Neural crest cell (in vitro differentiated cells): ENCODE results near the gene LSAMP. TPM values are rescaled to one million over a fixed set of nuclear protein-coding genes. Genes with fewer than 3 reads are reported as not detected.

Source experiments
- DNase-seq: peaks from one replicate; pipeline ENCODE4 v3.0.0; 2021; ENCODE audit warnings: low read depth, mixed read lengths, low spot score
- H3K27ac Mint-ChIP-seq: one replicate; pipeline ENCODE4 v1.8.0; 2021; ENCODE audit warnings: mild to moderate bottlenecking, mixed read lengths; ENCODE audit not compliant: unreplicated experiment
- H3K27me3 Mint-ChIP-seq: 2 replicates; pipeline ENCODE4 v1.8.0; 2021; ENCODE audit warnings: low read depth, mild to moderate bottlenecking, mixed read lengths
- H3K36me3 Mint-ChIP-seq: 2 replicates; pipeline ENCODE4 v1.8.0; 2021; ENCODE audit warnings: low read depth, mild to moderate bottlenecking, mixed read lengths
- H3K4me1 Mint-ChIP-seq: 2 replicates; pipeline ENCODE4 v1.8.0; 2021; ENCODE audit warnings: mixed read lengths
- H3K4me3 Mint-ChIP-seq: one replicate; pipeline ENCODE4 v1.8.0; 2021; ENCODE audit warnings: mild to moderate bottlenecking, mixed read lengths
- H3K9me3 Mint-ChIP-seq: 2 replicates; pipeline ENCODE4 v1.8.0; 2021; ENCODE audit warnings: mixed read lengths
- total RNA-seq: library from RNA; stranded (reverse); gene quantifications from 2 replicates; pipeline ENCODE4 v1.2.1, GENCODE V29; 2021
- TF ChIP-seq, protein P1 (sequence below): fragments of 200-600 bp; sonication (generic); conservative IDR thresholded peaks from 2 replicates; pipeline ENCODE4 v1.5.0; 2021; ENCODE audit warnings: antibody characterized with exemption, mild to moderate bottlenecking

Gene LSAMP
- total RNA-seq, 1 donor from 2014 or later, result 36.7 TPM

- DNase-seq, result no peak
- Mint-ChIP-seq H3K4me3 (no peak overlapping the region), H3K27me3 (no peaks in the 10 kb centered on the region), H3K9me3 (peaks cover 3% of the 10 kb centered on the region), H3K36me3 (peaks cover 3% of the 10 kb centered on the region), H3K27ac (peak overlapping the region; percentile 94), H3K4me1 (peaks cover 44% of the 10 kb centered on the region)
- TF ChIP-seq, protein P1, sequence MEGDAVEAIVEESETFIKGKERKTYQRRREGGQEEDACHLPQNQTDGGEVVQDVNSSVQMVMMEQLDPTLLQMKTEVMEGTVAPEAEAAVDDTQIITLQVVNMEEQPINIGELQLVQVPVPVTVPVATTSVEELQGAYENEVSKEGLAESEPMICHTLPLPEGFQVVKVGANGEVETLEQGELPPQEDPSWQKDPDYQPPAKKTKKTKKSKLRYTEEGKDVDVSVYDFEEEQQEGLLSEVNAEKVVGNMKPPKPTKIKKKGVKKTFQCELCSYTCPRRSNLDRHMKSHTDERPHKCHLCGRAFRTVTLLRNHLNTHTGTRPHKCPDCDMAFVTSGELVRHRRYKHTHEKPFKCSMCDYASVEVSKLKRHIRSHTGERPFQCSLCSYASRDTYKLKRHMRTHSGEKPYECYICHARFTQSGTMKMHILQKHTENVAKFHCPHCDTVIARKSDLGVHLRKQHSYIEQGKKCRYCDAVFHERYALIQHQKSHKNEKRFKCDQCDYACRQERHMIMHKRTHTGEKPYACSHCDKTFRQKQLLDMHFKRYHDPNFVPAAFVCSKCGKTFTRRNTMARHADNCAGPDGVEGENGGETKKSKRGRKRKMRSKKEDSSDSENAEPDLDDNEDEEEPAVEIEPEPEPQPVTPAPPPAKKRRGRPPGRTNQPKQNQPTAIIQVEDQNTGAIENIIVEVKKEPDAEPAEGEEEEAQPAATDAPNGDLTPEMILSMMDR, result peak; percentile 93
Measured at GRCh38 chr3:116140100-116140689, 305.1 kb downstream of the LSAMP start.

- H3K27me3 Mint-ChIP-seq, result no peaks in the 10 kb centered on the region
- peak overlapping the region; percentile 94 for H3K27ac Mint-ChIP-seq
- H3K9me3 Mint-ChIP-seq, result no peaks in the 10 kb centered on the region
- peak overlapping the region; percentile 38 for H3K4me3 Mint-ChIP-seq
- no peak for DNase-seq
- no peaks in the 10 kb centered on the region for H3K36me3 Mint-ChIP-seq
- peaks cover 44% of the 10 kb centered on the region for H3K4me1 Mint-ChIP-seq
- TF ChIP-seq, protein P1, result no peak
Measured at GRCh38 chr3:116139641-116140040, 305.6 kb downstream of the LSAMP start.

GRCh38 chr3:116135457-116136085 is 309.7 kb downstream of the LSAMP start:
- no peak overlapping the region for H3K4me3 Mint-ChIP-seq
- peaks cover 40% of the 10 kb centered on the region for H3K4me1 Mint-ChIP-seq
- H3K36me3 Mint-ChIP-seq, result no peaks in the 10 kb centered on the region
- no peak overlapping the region for H3K27ac Mint-ChIP-seq
- H3K27me3 Mint-ChIP-seq, result no peaks in the 10 kb centered on the region
- no peaks in the 10 kb centered on the region for H3K9me3 Mint-ChIP-seq
- TF ChIP-seq, protein P1, result no peak
- DNase-seq, result no peak

GRCh38 chr3:116129187-116129946 is 315.9 kb downstream of the LSAMP start:
- Mint-ChIP-seq H3K27ac (no peak overlapping the region), H3K9me3 (peaks cover 5% of the 10 kb centered on the region), H3K4me1 (peaks cover 14% of the 10 kb centered on the region), H3K36me3 (peaks cover 5% of the 10 kb centered on the region), H3K27me3 (no peaks in the 10 kb centered on the region), H3K4me3 (no peak overlapping the region)
- TF ChIP-seq, protein P1, result no peak
- no peak for DNase-seq

DNA sequence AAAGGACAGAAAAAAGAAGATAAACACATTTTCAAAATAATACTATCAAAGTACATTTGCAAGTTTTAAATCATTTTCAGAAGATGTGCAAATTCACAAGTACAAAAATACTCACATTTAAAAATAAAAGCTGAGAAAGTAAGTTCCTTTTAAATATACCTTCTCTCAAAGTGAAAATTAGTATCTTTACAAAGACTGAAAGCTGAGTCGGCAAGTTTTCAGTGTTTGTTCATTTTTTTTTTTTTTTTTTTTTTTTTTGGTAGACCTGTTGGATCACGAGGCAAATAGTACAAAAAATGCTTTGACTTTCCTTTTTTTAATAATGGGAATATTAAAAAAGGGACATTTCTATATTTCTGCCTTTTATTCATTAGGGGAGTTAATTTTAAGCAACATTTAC is 317.8 kb downstream of the LSAMP start:
- Mint-ChIP-seq H3K27me3 (no peaks in the 10 kb centered on the region), H3K9me3 (peaks cover 5% of the 10 kb centered on the region), H3K27ac (no peak overlapping the region), H3K4me1 (peaks cover 10% of the 10 kb centered on the region), H3K4me3 (no peak overlapping the region), H3K36me3 (peaks cover 5% of the 10 kb centered on the region)
- TF ChIP-seq, protein P1, result no peak
- no peak for DNase-seq
